Bronchial epithelial cell (primary cell): ENCODE measurements around the gene TAS1R1. TPM values are rescaled to one million over a fixed set of nuclear protein-coding genes. Genes with fewer than 3 reads are reported as not detected.
A peak's percentile ranks its signal among the peaks of the same experiment; 100 is the strongest.

ENCODE experiments used
- DNase-seq: peaks from one replicate; pipeline ENCODE4 v3.0.0-alpha.2; 2010; ENCODE audit warnings: low read depth
- FAIRE-seq: peaks from 2 replicates; lab custom pipeline; 2011; peaks lifted over from hg19 to GRCh38; lab: Jason Lieb, UNC
- H3K27me3 ChIP-seq: 2 replicates; pipeline ENCODE4 v1.5.1; 2011; ENCODE audit warnings: low read length; ENCODE audit not compliant: control insufficient read depth, insufficient read depth
- H3K36me3 ChIP-seq: 2 replicates; pipeline ENCODE4 v1.5.1; 2011; ENCODE audit warnings: low read length; ENCODE audit not compliant: control insufficient read depth, insufficient read depth
- H3K4me3 ChIP-seq: 2 replicates; pipeline ENCODE4 v1.5.1; 2011; ENCODE audit warnings: mild to moderate bottlenecking, low read depth, low read length, control low read depth
- CTCF ChIP-seq: IDR thresholded peaks from 2 replicates; pipeline ENCODE4 v1.5.1; 2011; ENCODE audit warnings: mild to moderate bottlenecking, moderate library complexity, low read length, control low read depth, inconsistent platforms; ENCODE audit not compliant: insufficient read depth, severe bottlenecking
- total RNA-seq: library from RNA; depleted of rRNA; stranded (reverse); fragments of >200 nt; gene quantifications from 2 replicates; pipeline ENCODE4 v1.2.1, GENCODE V29; 2014

TAS1R1 gene
- total RNA-seq: not detected in 2 replicates

GRCh38 chr1:6554907-6555778, at the start of gene TAS1R1:
Gene TAS1R1 (plus strand): TSS chr1:6555307. CDS start chr1:6555374, 67 bp downstream.
- FAIRE-seq: no peak
- no peak for TF ChIP-seq CTCF
- H3K36me3 ChIP-seq: peaks cover 5% of the 10 kb centered on the region
- no peak for DNase-seq
- no peaks in the 10 kb centered on the region for H3K27me3 ChIP-seq
- H3K4me3 ChIP-seq: peak within 1 kb of the TSS; percentile 98

GRCh38 chr1:6505367-6506209, 49.5 kb upstream of the TAS1R1 start:
- FAIRE-seq: peak; percentile 70

GRCh38 chr1:6506210-6507036, 48.7 kb upstream of the TAS1R1 start:
- FAIRE-seq: no peak
- no peak for DNase-seq

More at GRCh38 chr1:6505367-6506209, 49.5 kb upstream of the TAS1R1 start:
- DNase-seq: no peak
- Histone ChIP-seq H3K36me3 (no peaks in the 10 kb centered on the region), H3K4me3 (no peak overlapping the region), H3K27me3 (peaks cover 5% of the 10 kb centered on the region)
- TF ChIP-seq CTCF: no peak

GRCh38 chr1:6507037-6507428, 48.1 kb upstream of the TAS1R1 start:
- Histone ChIP-seq H3K27me3 (peaks cover 2% of the 10 kb centered on the region), H3K4me3 (no peak overlapping the region), H3K36me3 (no peaks in the 10 kb centered on the region)
- DNase-seq (no peak), FAIRE-seq (no peak)
- TF ChIP-seq CTCF: no peak

More at GRCh38 chr1:6506210-6507036, 48.7 kb upstream of the TAS1R1 start:
- peaks cover 2% of the 10 kb centered on the region for H3K27me3 ChIP-seq
- no peak overlapping the region for H3K4me3 ChIP-seq
- no peaks in the 10 kb centered on the region for H3K36me3 ChIP-seq
- TF ChIP-seq CTCF: no peak

- TF ChIP-seq CTCF: no peak
- H3K4me3 ChIP-seq: no peak overlapping the region
- H3K36me3 ChIP-seq: no peaks in the 10 kb centered on the region
- DNase-seq: no peak
- H3K27me3 ChIP-seq: peaks cover 2% of the 10 kb centered on the region
- no peak for FAIRE-seq
Observed at GRCh38 chr1:6507461-6507911, 47.6 kb upstream of the TAS1R1 start.
